HG03378 (cell line): ENCODE data around the gene ZNHIT2.
A peak's percentile ranks its signal among the peaks of the same experiment; 100 is the strongest.

Experiments
- ATAC-seq: cut with Tn5 transposase; IDR thresholded peaks from one replicate; pipeline ENCODE4 v1.9.1; 2021; ENCODE audit warnings: mild to moderate bottlenecking, moderate library complexity; ENCODE audit not compliant: unreplicated experiment

ZNHIT2 gene

GRCh38 chr11:65134240-65134951 lies 16.9 kb upstream of the ZNHIT2 start, which contains the start of gene SYVN1:
Gene SYVN1, minus strand, starts transcription at chr11:65134519. Its CDS starts 918 bp downstream, at chr11:65133601.
- ATAC-seq, result peak; percentile 43

- ATAC-seq, result no peak
Observed at GRCh38 chr11:65133724-65134123, 16.2 kb upstream of the ZNHIT2 start.

GRCh38 chr11:65132988-65133700 lies 15.6 kb upstream of the ZNHIT2 start:
- no peak for ATAC-seq

GRCh38 chr11:65132238-65132987 lies 14.9 kb upstream of the ZNHIT2 start:
- no peak for ATAC-seq

- ATAC-seq, result no peak
Observed at GRCh38 chr11:65131895-65132237, 14.4 kb upstream of the ZNHIT2 start.

- no peak for ATAC-seq
Observed at GRCh38 chr11:65131417-65131776, 13.9 kb upstream of the ZNHIT2 start.

- ATAC-seq, result no peak
Observed at GRCh38 chr11:65130631-65131416, 13.3 kb upstream of the ZNHIT2 start.

GRCh38 chr11:65129649-65130441 lies 12.3 kb upstream of the ZNHIT2 start:
- ATAC-seq, result no peak

GRCh38 chr11:65128182-65129145 lies 11.0 kb upstream of the ZNHIT2 start:
- ATAC-seq, result no peak

- ATAC-seq, result no peak
Observed at GRCh38 chr11:65127473-65128181, 10.1 kb upstream of the ZNHIT2 start.

GRCh38 chr11:65126624-65127274 lies 9.2 kb upstream of the ZNHIT2 start:
- no peak for ATAC-seq

- no peak for ATAC-seq
Observed at GRCh38 chr11:65125197-65126056, 7.9 kb upstream of the ZNHIT2 start.

GRCh38 chr11:65124480-65125196 lies 7.1 kb upstream of the ZNHIT2 start:
- ATAC-seq, result no peak

GRCh38 chr11:65121865-65122696 lies 4.6 kb upstream of the ZNHIT2 start, which contains the start of the genes FAU and MRPL49:
Gene FAU, minus strand, starts transcription at chr11:65122134. Its CDS starts 321 bp downstream, at chr11:65121813.
Gene MRPL49, plus strand, starts transcription at chr11:65122321. Its CDS starts 26 bp downstream, at chr11:65122347.
- ATAC-seq, result peak; percentile 58

- ATAC-seq, result no peak
Observed at GRCh38 chr11:65121447-65121864, 4.0 kb upstream of the ZNHIT2 start.
